Natural killer cell (primary cell): ENCODE data around the gene ARL5B. TPM values are rescaled to one million over a fixed set of nuclear protein-coding genes. Genes with fewer than 3 reads are reported as not detected.

ENCODE experiments used
- ATAC-seq, 3 donors: fragments of 150-1000 bp in 2 of 3; fragments of 200-7000 bp in 1 of 3; cut with Tn5 transposase; 1 replicate in 1 of 3; 2 replicates in 2 of 3; pipeline ENCODE4 v1.10.0; 2021; ENCODE audit warnings: mild to moderate bottlenecking in 2 of 3, moderate library complexity in 2 of 3
- DNase-seq, 2 donors: peaks; one replicate each; pipeline versions ENCODE4 v3.0.0 to v3.0.0-alpha.2; 2013 to 2021; ENCODE audit warnings: mixed read lengths in 1 of 2
- H3K27ac ChIP-seq: one replicate; pipeline ENCODE4 v1.5.1; 2013; ENCODE audit warnings: mild to moderate bottlenecking, low read length
- H3K27me3 ChIP-seq: one replicate; pipeline ENCODE4 v1.6.1; 2013; ENCODE audit warnings: low read length; ENCODE audit not compliant: control insufficient read depth, insufficient read depth
- H3K36me3 ChIP-seq: one replicate; pipeline ENCODE4 v1.6.1; 2013; ENCODE audit warnings: low read length; ENCODE audit not compliant: control insufficient read depth, insufficient read depth
- H3K4me1 ChIP-seq: one replicate; pipeline ENCODE4 v1.6.1; 2013; ENCODE audit warnings: low read length; ENCODE audit not compliant: control insufficient read depth, insufficient read depth
- H3K4me3 ChIP-seq: one replicate; pipeline ENCODE4 v1.5.1; 2013; ENCODE audit warnings: low read length
- H3K9me3 ChIP-seq: one replicate; pipeline ENCODE4 v1.6.1; 2013; ENCODE audit warnings: low read length; ENCODE audit not compliant: control insufficient read depth, insufficient read depth
- H3K27ac Mint-ChIP-seq, 2 donors: one replicate each; pipeline ENCODE4 v1.8.0; 2022; ENCODE audit warnings: mild to moderate bottlenecking in 2 of 2, mixed read lengths in 2 of 2, moderate library complexity in 1 of 2
- H3K27me3 Mint-ChIP-seq, 2 donors: one replicate each; pipeline ENCODE4 v1.8.0; 2022; ENCODE audit warnings: low read depth in 2 of 2, mixed read lengths in 2 of 2
- H3K36me3 Mint-ChIP-seq: one replicate; pipeline ENCODE4 v1.8.0; 2022; ENCODE audit warnings: mixed read lengths
- H3K4me1 Mint-ChIP-seq, 2 donors: one replicate each; pipeline ENCODE4 v1.8.0; 2022; ENCODE audit warnings: mixed read lengths in 2 of 2
- H3K4me3 Mint-ChIP-seq: one replicate; pipeline ENCODE4 v1.8.0; 2022; ENCODE audit warnings: mild to moderate bottlenecking, moderate library complexity, mixed read lengths
- H3K9me3 Mint-ChIP-seq, 2 donors: one replicate each; pipeline ENCODE4 v1.8.0; 2022; ENCODE audit warnings: mixed read lengths in 2 of 2
- WGBS: methylation state at CpG from one replicate; pipeline ENCODE4 v1.1.7; 2013; ENCODE audit warnings: missing lambda C conversion rate; ENCODE audit not compliant: insufficient coverage; 5-methylcytosine and 5-hydroxymethylcytosine counted together
- intact Hi-C: fragments of 100-400 bp; cut with micrococcal nuclease; formaldehyde crosslinking; loops from one replicate; pipeline ENCODE4 v1.14.2; 2022
- total RNA-seq, 4 donors: library from RNA; stranded (reverse); fragments of 120-200 nt in 1 of 4; gene quantifications; one replicate each; pipeline versions ENCODE4 v1.2.3 to v1.2.4, GENCODE V29; 2013 to 2022
- TF ChIP-seq, protein P1 (sequence below): fragments of 200-600 bp; IDR thresholded peaks from one replicate; pipeline ENCODE4 v1.8.0; 2022; ENCODE audit warnings: antibody characterized with exemption

Gene ARL5B
- total RNA-seq, 3 donors from 2014 or later (not counting 1 experiment from before 2014, with no cell fraction given) = 19.1 to 25.9 (median 20.8) TPM

DNA sequence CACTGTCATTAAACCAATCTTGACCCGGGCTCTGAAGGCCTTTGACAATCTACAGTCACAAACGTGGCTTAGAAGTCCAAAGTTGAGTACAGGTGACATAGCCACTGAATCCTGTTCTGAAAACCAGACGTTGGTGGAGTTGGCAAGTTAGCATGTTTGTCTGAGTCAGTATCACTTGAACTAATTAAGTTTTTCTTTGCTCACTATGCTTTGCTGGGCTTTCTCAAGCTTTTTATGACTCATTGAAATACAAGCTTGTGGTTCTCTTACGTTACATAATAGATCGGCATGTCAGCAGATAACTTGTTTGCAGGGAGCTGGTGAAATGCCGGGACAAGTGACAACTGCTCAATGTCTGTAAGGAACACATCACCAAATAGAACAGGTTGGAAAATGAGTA is 53.8 kb downstream of the ARL5B start:
- no peak overlapping the region for H3K4me3 Mint-ChIP-seq
- H3K9me3 Mint-ChIP-seq = no peaks in the 10 kb centered on the region
- H3K9me3 ChIP-seq = no peaks in the 10 kb centered on the region
- TF ChIP-seq, protein P1, sequence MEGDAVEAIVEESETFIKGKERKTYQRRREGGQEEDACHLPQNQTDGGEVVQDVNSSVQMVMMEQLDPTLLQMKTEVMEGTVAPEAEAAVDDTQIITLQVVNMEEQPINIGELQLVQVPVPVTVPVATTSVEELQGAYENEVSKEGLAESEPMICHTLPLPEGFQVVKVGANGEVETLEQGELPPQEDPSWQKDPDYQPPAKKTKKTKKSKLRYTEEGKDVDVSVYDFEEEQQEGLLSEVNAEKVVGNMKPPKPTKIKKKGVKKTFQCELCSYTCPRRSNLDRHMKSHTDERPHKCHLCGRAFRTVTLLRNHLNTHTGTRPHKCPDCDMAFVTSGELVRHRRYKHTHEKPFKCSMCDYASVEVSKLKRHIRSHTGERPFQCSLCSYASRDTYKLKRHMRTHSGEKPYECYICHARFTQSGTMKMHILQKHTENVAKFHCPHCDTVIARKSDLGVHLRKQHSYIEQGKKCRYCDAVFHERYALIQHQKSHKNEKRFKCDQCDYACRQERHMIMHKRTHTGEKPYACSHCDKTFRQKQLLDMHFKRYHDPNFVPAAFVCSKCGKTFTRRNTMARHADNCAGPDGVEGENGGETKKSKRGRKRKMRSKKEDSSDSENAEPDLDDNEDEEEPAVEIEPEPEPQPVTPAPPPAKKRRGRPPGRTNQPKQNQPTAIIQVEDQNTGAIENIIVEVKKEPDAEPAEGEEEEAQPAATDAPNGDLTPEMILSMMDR = no peak
- intact Hi-C loops = no loop called here
- H3K36me3 Mint-ChIP-seq = no peaks in the 10 kb centered on the region
- H3K27me3 ChIP-seq = no peaks in the 10 kb centered on the region
- DNase-seq (no peak), ATAC-seq (no peak)
- H3K27me3 Mint-ChIP-seq = no peaks in the 10 kb centered on the region
- no peaks in the 10 kb centered on the region for H3K4me1 ChIP-seq
- no peak overlapping the region for H3K27ac ChIP-seq
- H3K4me3 ChIP-seq = no peak overlapping the region
- WGBS = 80% methylated on average over 6 of the region's 6 CpGs
- no peaks in the 10 kb centered on the region for H3K4me1 Mint-ChIP-seq
- no peak overlapping the region for H3K27ac Mint-ChIP-seq
- H3K36me3 ChIP-seq = no peaks in the 10 kb centered on the region

DNA sequence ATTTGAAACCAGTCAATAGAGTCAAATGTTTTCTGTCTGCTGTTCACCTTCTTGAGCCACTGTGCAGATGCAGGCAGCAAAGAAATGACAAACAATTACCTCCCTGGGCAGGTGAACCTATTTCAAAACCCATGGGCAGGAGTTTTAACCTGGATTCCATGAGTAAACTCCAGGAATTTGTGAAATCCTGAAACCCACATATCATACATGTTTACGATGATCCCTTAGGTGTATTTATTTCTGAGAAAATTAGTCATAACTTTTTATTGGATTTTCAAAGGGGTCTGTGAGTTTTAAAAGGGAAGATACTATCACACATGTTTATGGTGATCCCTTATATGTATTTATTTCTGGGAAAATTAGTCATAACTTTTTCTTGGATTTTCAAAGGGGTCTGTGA is 59.8 kb downstream of the ARL5B start:
- no peaks in the 10 kb centered on the region for H3K4me1 ChIP-seq
- no peaks in the 10 kb centered on the region for H3K9me3 Mint-ChIP-seq
- no peak overlapping the region for H3K4me3 ChIP-seq
- H3K36me3 ChIP-seq = no peaks in the 10 kb centered on the region
- H3K27ac ChIP-seq = no peak overlapping the region
- TF ChIP-seq, protein P1 = no peak
- ATAC-seq (no peak), DNase-seq (no peak)
- WGBS = no CpG with 5 or more reads among the region's 1 CpG
- H3K27me3 ChIP-seq = no peaks in the 10 kb centered on the region
- no peaks in the 10 kb centered on the region for H3K4me1 Mint-ChIP-seq
- intact Hi-C loops = no loop called here
- H3K27me3 Mint-ChIP-seq = peaks cover 0 to 9% of the 10 kb centered on the region in 2 donors
- H3K4me3 Mint-ChIP-seq = no peak overlapping the region
- no peaks in the 10 kb centered on the region for H3K36me3 Mint-ChIP-seq
- H3K9me3 ChIP-seq = no peaks in the 10 kb centered on the region
- no peak overlapping the region for H3K27ac Mint-ChIP-seq

DNA sequence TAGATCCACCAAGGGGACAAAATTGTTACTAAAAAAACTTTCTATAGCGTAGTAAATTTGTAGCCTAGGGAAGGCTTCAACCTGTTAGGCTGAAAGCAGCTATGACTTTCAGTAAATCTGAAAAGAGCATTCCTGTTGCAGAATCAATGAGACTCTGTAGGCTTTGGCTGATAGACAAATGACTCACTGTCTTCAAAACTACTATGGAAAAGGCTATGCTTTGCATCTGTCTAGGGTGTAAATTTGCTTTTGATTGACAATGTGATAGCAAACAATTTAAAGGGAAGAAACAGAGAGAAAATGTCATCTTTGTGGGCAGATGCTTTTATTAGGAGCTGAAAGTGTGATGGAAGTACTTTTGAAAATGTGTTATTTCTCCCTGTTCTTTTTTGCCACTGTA is 60.6 kb downstream of the ARL5B start:
- H3K27ac Mint-ChIP-seq = no peak overlapping the region
- DNase-seq (no peak), ATAC-seq (no peak)
- H3K27ac ChIP-seq = no peak overlapping the region
- peaks cover 0 to 9% of the 10 kb centered on the region in 2 donors for H3K27me3 Mint-ChIP-seq
- H3K36me3 ChIP-seq = no peaks in the 10 kb centered on the region
- intact Hi-C loops = no loop called here
- WGBS = 100% methylated on average over 1 of the region's 1 CpG
- TF ChIP-seq, protein P1 = no peak
- H3K27me3 ChIP-seq = no peaks in the 10 kb centered on the region
- no peak overlapping the region for H3K4me3 Mint-ChIP-seq
- no peak overlapping the region for H3K4me3 ChIP-seq
- H3K36me3 Mint-ChIP-seq = no peaks in the 10 kb centered on the region
- no peaks in the 10 kb centered on the region for H3K4me1 Mint-ChIP-seq
- no peaks in the 10 kb centered on the region for H3K4me1 ChIP-seq
- no peaks in the 10 kb centered on the region for H3K9me3 Mint-ChIP-seq
- no peaks in the 10 kb centered on the region for H3K9me3 ChIP-seq

DNA sequence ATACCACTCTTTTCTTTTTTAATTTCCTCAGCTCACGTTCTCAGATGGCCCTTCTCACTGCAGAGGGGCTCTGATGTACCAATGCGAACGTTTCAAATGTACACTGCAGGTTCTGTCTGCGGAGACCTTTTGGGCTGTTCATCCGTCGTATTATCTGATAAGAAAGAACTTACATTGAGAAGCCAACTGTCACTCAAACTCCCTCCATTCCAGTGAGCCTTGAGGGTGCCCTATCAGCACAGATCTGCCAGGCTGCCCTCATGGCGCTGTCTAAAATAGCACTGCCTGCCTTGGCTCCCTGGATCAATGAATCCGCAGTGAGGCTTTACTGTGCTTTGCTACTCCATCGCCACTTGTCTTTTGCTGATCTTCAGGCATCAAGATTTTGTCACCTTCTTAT is 61.8 kb downstream of the ARL5B start:
- no peaks in the 10 kb centered on the region for H3K9me3 Mint-ChIP-seq
- Histone ChIP-seq H3K4me1 (no peaks in the 10 kb centered on the region), H3K4me3 (no peak overlapping the region), H3K27me3 (no peaks in the 10 kb centered on the region), H3K9me3 (no peaks in the 10 kb centered on the region), H3K27ac (no peak overlapping the region), H3K36me3 (no peaks in the 10 kb centered on the region)
- intact Hi-C loops = no loop called here
- H3K27ac Mint-ChIP-seq = no peak overlapping the region
- H3K4me3 Mint-ChIP-seq = no peak overlapping the region
- no peaks in the 10 kb centered on the region for H3K4me1 Mint-ChIP-seq
- TF ChIP-seq, protein P1 = no peak
- H3K36me3 Mint-ChIP-seq = no peaks in the 10 kb centered on the region
- ATAC-seq (no peak), DNase-seq (no peak)
- H3K27me3 Mint-ChIP-seq = peaks cover 0 to 9% of the 10 kb centered on the region in 2 donors
- WGBS = 89% methylated on average over 9 of the region's 9 CpGs
